ENCODE data around the gene FHL1. TPM values are rescaled to one million over a fixed set of nuclear protein-coding genes. Genes with fewer than 3 reads are reported as not detected.
"Not testable (repeated sequence)": the region's sequence is repeated elsewhere in the genome, so short reads cannot be mapped to it uniquely, and the experiment has no call there.

Gene FHL1
- total RNA-seq: 888 TPM

DNA sequence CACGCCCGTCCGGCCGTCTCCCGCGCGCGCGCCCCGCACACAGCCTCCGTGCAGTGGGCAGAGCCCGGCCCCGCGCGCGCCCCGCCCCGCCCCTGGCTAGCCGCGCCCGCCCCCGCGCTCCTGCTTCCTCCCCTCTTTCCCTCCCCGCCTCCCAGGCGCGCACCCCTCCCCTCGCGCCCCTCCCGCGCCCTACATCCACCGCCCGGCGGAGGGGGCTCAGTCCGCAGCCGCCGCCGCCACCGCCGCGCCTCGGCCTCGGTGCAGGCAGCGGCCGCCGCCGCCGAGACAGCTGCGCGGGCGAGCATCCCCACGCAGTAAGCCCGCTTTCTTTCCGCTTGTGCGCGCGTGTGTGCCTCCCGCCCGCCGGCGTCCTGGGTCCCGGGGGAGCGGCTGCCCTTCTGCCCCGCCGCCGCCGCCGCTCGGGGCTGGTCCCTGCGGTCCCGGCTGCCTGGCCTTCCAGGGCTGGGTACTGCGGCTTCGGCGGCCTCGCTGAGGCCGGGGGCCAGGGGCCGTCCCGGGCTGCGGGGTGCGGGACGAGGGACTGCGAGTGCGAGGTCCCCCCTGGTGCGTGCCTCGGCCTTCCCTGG lies at the start of gene FHL1:
Gene FHL1, plus strand, starts transcription at position 219 of the 587 bp plus-strand sequence.
- no peaks in the 10 kb centered on the region for H3K36me3 ChIP-seq (ENCODE audit: control insufficient read depth in 3 of 3, insufficient read depth in 3 of 3, low read length in 3 of 3)
- H3K9me3 ChIP-seq (ENCODE audit: control insufficient read depth in 3 of 3, low read length in 3 of 3): no peaks in the 10 kb centered on the region
- peak within 1 kb of the TSS; percentile 62 for H3K27ac ChIP-seq (ENCODE audit: low read depth, low read length)
- H3K27me3 ChIP-seq (ENCODE audit: control insufficient read depth in 3 of 3, insufficient read depth in 3 of 3, low read length in 3 of 3): peaks cover 0 to 9% (median 0%) of the 10 kb centered on the region in 3 donors
- peaks cover 0 to 4% (median 3%) of the 10 kb centered on the region in 3 donors for H3K4me1 ChIP-seq (ENCODE audit: control insufficient read depth in 3 of 3, insufficient read depth in 3 of 3, low read length in 3 of 3)
- peak within 1 kb of the TSS; percentile 65 to 69 (median 67) for H3K4me3 ChIP-seq (ENCODE audit: low read length in 3 of 3)
- peak within 1 kb of the TSS; percentile 51 to 81 (median 67) for H3K9ac ChIP-seq (ENCODE audit: low read depth in 1 of 3, low read length in 3 of 3)

DNA sequence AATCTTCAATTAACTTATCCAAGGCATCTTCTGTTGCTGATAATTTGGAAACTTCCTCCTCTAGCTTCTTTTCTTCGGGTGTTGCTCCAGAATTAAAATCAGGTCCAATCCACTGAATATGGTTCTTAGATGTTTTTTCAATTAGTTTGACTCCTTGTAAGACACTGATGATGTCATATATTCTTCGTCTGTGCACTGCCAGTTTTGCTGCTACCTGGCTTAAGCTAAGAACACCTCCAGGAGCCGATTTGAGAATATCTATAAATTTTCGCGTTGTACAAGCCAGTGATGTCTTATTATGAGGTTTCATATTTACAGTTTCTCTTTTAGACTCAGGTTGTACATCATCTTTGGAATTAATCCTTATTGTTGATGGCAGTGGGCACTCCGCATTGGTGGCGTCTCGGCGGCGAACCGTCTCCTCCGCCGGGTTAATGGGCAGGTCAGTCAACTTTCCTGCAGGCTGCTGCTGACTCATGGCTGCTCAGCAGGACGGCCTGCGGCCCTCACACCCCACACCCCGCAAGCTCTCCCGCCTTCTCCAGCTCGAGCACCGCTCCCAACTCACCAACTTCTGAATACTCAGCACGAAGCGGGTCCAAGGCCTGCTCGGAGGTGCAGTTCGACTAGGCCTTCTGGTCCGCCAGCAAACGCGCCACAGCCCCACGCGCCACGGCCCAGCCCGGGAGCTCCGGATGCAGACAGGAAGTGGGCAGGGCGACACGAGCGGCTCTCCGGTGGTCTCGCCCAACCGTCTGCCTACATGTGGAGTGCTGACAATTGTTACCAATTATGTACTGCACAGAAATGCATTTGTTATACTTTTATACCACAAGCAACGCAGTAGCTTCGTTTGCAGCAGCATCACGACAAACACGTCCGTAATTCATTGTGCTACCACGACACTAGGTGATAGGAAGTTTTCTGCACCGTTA lies 49.2 kb upstream of the FHL1 start:
- no peaks in the 10 kb centered on the region for H3K36me3 ChIP-seq (ENCODE audit: control insufficient read depth in 3 of 3, insufficient read depth in 3 of 3, low read length in 3 of 3)
- H3K9ac ChIP-seq (ENCODE audit: low read depth in 1 of 3, low read length in 3 of 3): no peak overlapping the region
- H3K9me3 ChIP-seq (ENCODE audit: control insufficient read depth in 3 of 3, low read length in 3 of 3): no peaks in the 10 kb centered on the region
- no peaks in the 10 kb centered on the region for H3K4me1 ChIP-seq (ENCODE audit: control insufficient read depth in 3 of 3, insufficient read depth in 3 of 3, low read length in 3 of 3)
- H3K27me3 ChIP-seq (ENCODE audit: control insufficient read depth in 3 of 3, insufficient read depth in 3 of 3, low read length in 3 of 3): no peaks in the 10 kb centered on the region
- H3K27ac ChIP-seq (ENCODE audit: low read depth, low read length): no peak overlapping the region
- no peak overlapping the region for H3K4me3 ChIP-seq (ENCODE audit: low read length in 3 of 3)

DNA sequence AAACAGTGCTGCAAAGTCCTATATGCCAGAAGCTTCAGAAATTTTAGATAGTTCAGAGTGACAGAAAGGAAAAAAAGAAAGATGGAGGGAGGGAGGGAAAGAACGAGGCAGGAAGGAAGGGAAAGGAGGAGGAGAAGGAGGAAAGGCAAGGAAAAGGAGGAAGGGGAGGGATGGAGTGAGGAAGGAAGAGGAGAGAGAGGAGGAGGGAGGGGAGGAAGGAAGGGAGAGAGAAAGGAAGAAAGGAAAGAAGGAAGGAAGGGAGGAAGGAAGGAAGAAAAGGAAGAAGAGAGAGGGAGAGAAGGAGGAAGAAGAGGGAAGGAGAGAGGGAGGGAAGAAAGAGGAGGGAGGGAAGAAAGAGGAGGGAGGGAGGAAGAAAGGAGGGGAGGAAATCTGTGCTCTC lies 42.4 kb upstream of the FHL1 start:
- Histone ChIP-seq H3K36me3 (ENCODE audit: control insufficient read depth in 3 of 3, insufficient read depth in 3 of 3, low read length in 3 of 3) (no peaks in the 10 kb centered on the region), H3K9me3 (ENCODE audit: control insufficient read depth in 3 of 3, low read length in 3 of 3) (no peaks in the 10 kb centered on the region), H3K27ac (ENCODE audit: low read depth, low read length) (no peak overlapping the region), H3K27me3 (ENCODE audit: control insufficient read depth in 3 of 3, insufficient read depth in 3 of 3, low read length in 3 of 3) (no peaks in the 10 kb centered on the region), H3K4me3 (ENCODE audit: low read length in 3 of 3) (no peak overlapping the region), H3K4me1 (ENCODE audit: control insufficient read depth in 3 of 3, insufficient read depth in 3 of 3, low read length in 3 of 3) (no peaks in the 10 kb centered on the region), H3K9ac (ENCODE audit: low read depth in 1 of 3, low read length in 3 of 3) (no peak overlapping the region)

DNA sequence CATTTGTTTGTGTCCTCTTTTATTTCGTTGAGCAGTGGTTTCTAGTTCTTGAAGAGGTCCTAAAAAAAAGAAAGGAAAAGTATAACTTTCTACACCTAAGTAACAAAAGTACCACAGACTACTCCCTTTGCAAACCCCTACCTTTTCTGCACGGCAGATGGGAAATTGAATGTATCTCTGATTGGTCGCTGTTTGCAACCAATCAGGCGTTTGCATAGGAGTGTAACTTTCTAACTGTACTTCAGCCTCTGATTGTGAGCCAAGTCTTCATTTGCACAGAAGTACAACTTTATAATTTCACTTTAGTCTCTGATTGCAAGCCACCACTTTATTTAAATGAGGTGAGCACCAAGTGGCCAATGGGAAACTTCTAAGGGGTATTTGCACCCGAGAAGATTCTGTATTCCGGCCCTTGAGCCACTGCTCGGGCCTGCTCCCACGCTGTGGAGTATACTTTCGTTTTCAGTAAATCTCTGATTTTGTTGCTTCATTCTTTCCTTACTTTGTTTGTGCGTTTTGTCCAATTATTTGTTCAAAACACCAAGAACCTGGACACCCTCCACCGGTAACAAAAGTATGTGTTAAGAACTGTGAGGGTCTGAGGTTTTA lies 40.3 kb upstream of the FHL1 start:
- H3K4me3 ChIP-seq (ENCODE audit: low read length in 3 of 3): no peak overlapping the region
- H3K9ac ChIP-seq (ENCODE audit: low read depth in 1 of 3, low read length in 3 of 3): no peak overlapping the region
- H3K9me3 ChIP-seq (ENCODE audit: control insufficient read depth in 3 of 3, low read length in 3 of 3): no peaks in the 10 kb centered on the region
- H3K4me1 ChIP-seq (ENCODE audit: control insufficient read depth in 3 of 3, insufficient read depth in 3 of 3, low read length in 3 of 3): no peaks in the 10 kb centered on the region
- no peak overlapping the region for H3K27ac ChIP-seq (ENCODE audit: low read depth, low read length)
- H3K27me3 ChIP-seq (ENCODE audit: control insufficient read depth in 3 of 3, insufficient read depth in 3 of 3, low read length in 3 of 3): no peaks in the 10 kb centered on the region
- H3K36me3 ChIP-seq (ENCODE audit: control insufficient read depth in 3 of 3, insufficient read depth in 3 of 3, low read length in 3 of 3): no peaks in the 10 kb centered on the region

DNA sequence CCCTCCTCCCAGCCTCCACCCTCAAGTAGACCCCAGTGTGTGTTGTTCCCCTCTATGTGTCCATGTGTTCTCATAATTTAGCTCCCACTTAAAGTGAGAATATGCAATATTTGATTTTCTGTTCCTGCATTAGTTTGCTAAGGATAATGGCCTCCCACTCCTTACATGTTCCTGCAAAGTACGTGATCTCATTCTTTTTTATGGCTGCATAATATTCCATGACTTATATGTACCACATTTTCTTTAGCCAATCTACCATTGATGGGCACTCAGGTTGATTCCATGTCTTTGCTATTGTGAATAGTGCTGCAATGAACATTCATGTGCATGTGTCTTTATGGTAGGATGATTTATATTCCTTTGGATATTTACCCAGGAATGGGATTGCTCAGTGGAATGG lies 38.4 kb upstream of the FHL1 start:
- not testable (repeated sequence) for H3K36me3 ChIP-seq (ENCODE audit: control insufficient read depth in 3 of 3, insufficient read depth in 3 of 3, low read length in 3 of 3); H3K4me3 ChIP-seq (ENCODE audit: low read length in 3 of 3); H3K27me3 ChIP-seq (ENCODE audit: control insufficient read depth in 3 of 3, insufficient read depth in 3 of 3, low read length in 3 of 3); H3K9ac ChIP-seq (ENCODE audit: low read depth in 1 of 3, low read length in 3 of 3); H3K9me3 ChIP-seq (ENCODE audit: control insufficient read depth in 3 of 3, low read length in 3 of 3); H3K4me1 ChIP-seq (ENCODE audit: control insufficient read depth in 3 of 3, insufficient read depth in 3 of 3, low read length in 3 of 3); H3K27ac ChIP-seq (ENCODE audit: low read depth, low read length)

DNA sequence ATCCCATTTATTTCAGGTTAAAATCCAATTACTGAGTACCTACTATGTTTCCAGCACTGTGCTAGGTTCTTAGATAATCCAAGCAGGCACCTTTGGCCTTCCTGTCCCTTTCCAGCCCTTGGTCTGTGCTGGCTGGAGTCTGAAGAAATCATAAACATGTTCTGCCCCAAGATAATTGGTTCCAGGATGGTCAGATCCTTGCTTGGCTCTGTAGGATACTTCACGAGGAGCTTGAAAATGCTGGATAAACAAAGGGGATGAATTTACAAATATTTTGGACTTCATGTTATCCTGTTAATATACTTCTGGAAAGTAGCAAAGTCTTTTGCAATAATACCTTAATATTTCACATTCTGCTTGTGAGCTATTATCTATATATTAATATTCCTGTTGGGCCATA lies 35.0 kb upstream of the FHL1 start:
- Histone ChIP-seq H3K9ac (ENCODE audit: low read depth in 1 of 3, low read length in 3 of 3) (no peak overlapping the region), H3K36me3 (ENCODE audit: control insufficient read depth in 3 of 3, insufficient read depth in 3 of 3, low read length in 3 of 3) (no peaks in the 10 kb centered on the region), H3K4me1 (ENCODE audit: control insufficient read depth in 3 of 3, insufficient read depth in 3 of 3, low read length in 3 of 3) (no peaks in the 10 kb centered on the region), H3K27me3 (ENCODE audit: control insufficient read depth in 3 of 3, insufficient read depth in 3 of 3, low read length in 3 of 3) (no peaks in the 10 kb centered on the region), H3K9me3 (ENCODE audit: control insufficient read depth in 3 of 3, low read length in 3 of 3) (no peaks in the 10 kb centered on the region), H3K27ac (ENCODE audit: low read depth, low read length) (no peak overlapping the region), H3K4me3 (ENCODE audit: low read length in 3 of 3) (no peak overlapping the region)

GRCh38 chrX:136112778-136113177 lies 34.6 kb upstream of the FHL1 start:
- no peak overlapping the region for H3K4me3 ChIP-seq (ENCODE audit: low read length in 3 of 3)
- no peaks in the 10 kb centered on the region for H3K4me1 ChIP-seq (ENCODE audit: control insufficient read depth in 3 of 3, insufficient read depth in 3 of 3, low read length in 3 of 3)
- no peaks in the 10 kb centered on the region for H3K27me3 ChIP-seq (ENCODE audit: control insufficient read depth in 3 of 3, insufficient read depth in 3 of 3, low read length in 3 of 3)
- H3K27ac ChIP-seq (ENCODE audit: low read depth, low read length): no peak overlapping the region
- no peak overlapping the region for H3K9ac ChIP-seq (ENCODE audit: low read depth in 1 of 3, low read length in 3 of 3)
- no peaks in the 10 kb centered on the region for H3K36me3 ChIP-seq (ENCODE audit: control insufficient read depth in 3 of 3, insufficient read depth in 3 of 3, low read length in 3 of 3)
- no peaks in the 10 kb centered on the region for H3K9me3 ChIP-seq (ENCODE audit: control insufficient read depth in 3 of 3, low read length in 3 of 3)

DNA sequence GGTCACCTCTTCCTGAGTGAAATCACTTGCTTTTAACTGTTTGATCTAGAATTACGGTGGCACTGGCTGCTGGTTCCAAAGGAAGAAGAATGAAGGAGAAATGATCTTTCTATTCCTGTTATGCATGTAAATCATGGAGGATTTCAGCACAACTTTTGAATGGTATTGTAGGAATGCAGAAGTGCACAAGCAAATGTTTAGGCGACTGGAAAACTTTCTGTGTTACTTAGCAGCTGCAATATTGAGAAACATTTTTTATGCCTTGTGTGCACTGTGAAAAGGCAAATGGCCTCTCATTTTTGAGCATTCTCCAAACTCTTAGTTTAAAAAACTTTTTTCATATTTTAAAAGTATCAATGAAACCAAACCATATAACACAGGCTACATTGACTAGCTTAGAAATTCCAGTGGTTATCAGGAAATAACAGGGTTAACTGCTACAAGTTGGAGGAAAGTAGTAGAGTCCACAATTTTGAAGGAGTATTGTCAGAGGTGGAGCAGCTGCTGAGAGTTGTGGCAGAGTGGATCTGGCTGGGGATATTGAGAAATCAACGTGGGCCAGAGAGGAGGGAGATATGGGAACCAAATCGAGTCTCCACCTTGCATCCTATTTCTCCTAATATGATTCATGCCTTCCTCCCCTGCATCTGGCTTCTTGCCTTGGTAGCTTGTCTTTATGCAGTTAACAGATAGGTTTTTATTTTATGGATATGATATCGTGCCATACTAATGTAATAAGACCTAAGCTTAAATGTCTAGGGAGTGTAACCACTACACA lies 32.0 kb upstream of the FHL1 start:
- no peaks in the 10 kb centered on the region for H3K36me3 ChIP-seq (ENCODE audit: control insufficient read depth in 3 of 3, insufficient read depth in 3 of 3, low read length in 3 of 3)
- H3K27me3 ChIP-seq (ENCODE audit: control insufficient read depth in 3 of 3, insufficient read depth in 3 of 3, low read length in 3 of 3): no peaks in the 10 kb centered on the region
- H3K9me3 ChIP-seq (ENCODE audit: control insufficient read depth in 3 of 3, low read length in 3 of 3): no peaks in the 10 kb centered on the region
- H3K4me3 ChIP-seq (ENCODE audit: low read length in 3 of 3): no peak overlapping the region
- no peaks in the 10 kb centered on the region for H3K4me1 ChIP-seq (ENCODE audit: control insufficient read depth in 3 of 3, insufficient read depth in 3 of 3, low read length in 3 of 3)
- H3K9ac ChIP-seq (ENCODE audit: low read depth in 1 of 3, low read length in 3 of 3): no peak overlapping the region
- no peak overlapping the region for H3K27ac ChIP-seq (ENCODE audit: low read depth, low read length)

- Histone ChIP-seq H3K9ac (ENCODE audit: low read depth in 1 of 3, low read length in 3 of 3) (no peak overlapping the region), H3K27me3 (ENCODE audit: control insufficient read depth in 3 of 3, insufficient read depth in 3 of 3, low read length in 3 of 3) (no peaks in the 10 kb centered on the region), H3K4me3 (ENCODE audit: low read length in 3 of 3) (no peak overlapping the region), H3K4me1 (ENCODE audit: control insufficient read depth in 3 of 3, insufficient read depth in 3 of 3, low read length in 3 of 3) (no peaks in the 10 kb centered on the region), H3K9me3 (ENCODE audit: control insufficient read depth in 3 of 3, low read length in 3 of 3) (no peaks in the 10 kb centered on the region), H3K27ac (ENCODE audit: low read depth, low read length) (no peak overlapping the region), H3K36me3 (ENCODE audit: control insufficient read depth in 3 of 3, insufficient read depth in 3 of 3, low read length in 3 of 3) (no peaks in the 10 kb centered on the region)
Measured at GRCh38 chrX:136115904-136116297, 31.4 kb upstream of the FHL1 start.

Measured in skeletal muscle tissue (tissue), 4 donors.